Activated naive CD4-positive, alpha-beta T cell treated with anti-CD3 and anti-CD28 coated beads, Interleukin-2, amount 10 ng/mL, durations not matched to agents 7 days and 5 days (primary cell): ENCODE measurements around the gene GRID1.
"Not testable (repeated sequence)": the region's sequence is repeated elsewhere in the genome, so short reads cannot be mapped to it uniquely, and the experiment has no call there.

Source experiments
- CTCF ChIA-PET: fragments of 350-600 bp; sonication (Branson Sonifier 250); formaldehyde crosslinking; loops from one replicate; lab custom pipeline; 2021; ENCODE audit warnings: antibody characterized with exemption; lab: Charles Lee
- DNase-seq: peaks from one replicate; pipeline ENCODE4 v3.0.0-alpha.2; 2020
- H3K27ac Mint-ChIP-seq: one replicate; pipeline ENCODE4 v1.8.0; 2021; ENCODE audit warnings: mild to moderate bottlenecking, moderate library complexity, mixed read lengths
- H3K27me3 Mint-ChIP-seq: one replicate; pipeline ENCODE4 v1.8.0; 2021; ENCODE audit warnings: mild to moderate bottlenecking, mixed read lengths
- H3K36me3 Mint-ChIP-seq: one replicate; pipeline ENCODE4 v1.8.0; 2021; ENCODE audit warnings: mixed read lengths
- H3K4me1 Mint-ChIP-seq: one replicate; pipeline ENCODE4 v1.8.0; 2021; ENCODE audit warnings: mixed read lengths
- H3K4me3 Mint-ChIP-seq: one replicate; pipeline ENCODE4 v1.8.0; 2021; ENCODE audit warnings: mild to moderate bottlenecking, moderate library complexity, mixed read lengths
- H3K9me3 Mint-ChIP-seq: one replicate; pipeline ENCODE4 v1.8.0; 2021; ENCODE audit warnings: mixed read lengths

GRID1 gene

DNA sequence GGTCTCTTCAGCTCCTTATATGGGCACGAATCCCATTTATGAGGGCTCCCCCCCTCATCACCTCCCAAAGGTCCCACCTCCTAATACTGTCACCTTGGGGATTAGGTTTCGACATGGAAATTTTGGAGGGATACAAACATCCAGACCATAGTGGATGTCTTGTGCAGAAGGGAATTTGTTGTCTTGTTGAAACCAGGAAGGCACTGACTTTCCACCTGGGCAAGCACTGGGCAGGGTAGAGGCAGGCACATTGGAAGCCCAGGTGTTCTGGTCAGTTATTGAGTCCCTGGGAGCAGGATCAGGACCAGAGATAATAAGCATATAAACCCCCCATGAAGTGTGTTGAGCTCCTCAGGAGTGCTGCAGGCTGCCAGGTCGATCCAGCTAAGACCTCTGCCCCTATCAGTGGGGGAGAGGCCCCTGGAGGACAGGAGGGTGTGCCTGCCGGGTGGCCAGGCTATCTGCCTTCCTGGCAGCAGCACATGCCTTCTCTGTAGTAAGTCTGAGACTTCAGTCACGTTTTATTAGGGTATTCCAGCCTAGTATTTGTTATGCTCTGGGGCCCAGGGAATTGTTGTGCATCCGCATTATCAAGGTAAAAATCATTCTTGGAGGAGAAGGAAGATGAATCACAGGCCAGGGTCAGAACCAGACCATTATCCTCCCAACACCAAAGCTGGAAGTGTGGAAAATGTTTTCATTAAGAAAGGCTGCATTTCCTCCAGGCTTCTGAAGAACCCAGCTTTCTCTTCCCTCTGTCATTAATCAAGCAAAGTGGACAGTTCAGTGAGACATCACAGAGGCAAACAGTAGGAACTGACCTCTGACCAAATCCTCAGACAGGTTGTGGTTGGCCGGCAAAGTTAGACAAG, 503.1 kb downstream of the GRID1 start:
- no peak overlapping the region for H3K27ac Mint-ChIP-seq
- H3K4me3 Mint-ChIP-seq = no peak overlapping the region
- peaks cover 5% of the 10 kb centered on the region for H3K27me3 Mint-ChIP-seq
- H3K36me3 Mint-ChIP-seq = no peaks in the 10 kb centered on the region
- CTCF ChIA-PET = interaction anchor here (0.6 kb wide), 1 partner anchor 11 kb away, joined by 4 read pairs; no protein-coding TSS in a partner anchor
- no peak for DNase-seq
- H3K4me1 Mint-ChIP-seq = no peaks in the 10 kb centered on the region
- no peaks in the 10 kb centered on the region for H3K9me3 Mint-ChIP-seq

DNA sequence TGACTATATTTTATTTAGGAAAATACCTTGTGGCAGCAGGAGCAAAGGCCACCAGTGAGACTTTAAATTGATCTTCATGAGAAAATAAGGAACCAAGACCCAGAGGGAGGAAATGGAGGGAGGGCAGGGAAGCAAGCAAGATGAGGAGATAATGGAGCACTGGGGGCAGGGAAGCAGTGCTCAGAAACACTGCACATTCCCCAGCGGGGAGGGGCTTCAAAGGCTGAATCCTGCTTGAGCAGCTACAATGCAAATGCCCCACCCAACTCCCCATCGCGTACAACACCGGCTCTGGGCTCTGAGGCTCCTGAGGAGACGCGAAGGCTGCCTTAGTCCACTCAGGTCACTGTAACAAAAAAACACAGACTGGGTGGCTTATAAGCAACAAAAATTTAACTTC, 503.8 kb downstream of the GRID1 start:
- CTCF ChIA-PET = no interaction called here
- no peak for DNase-seq
- Mint-ChIP-seq H3K27ac (no peak overlapping the region), H3K36me3 (no peaks in the 10 kb centered on the region), H3K4me3 (no peak overlapping the region), H3K27me3 (peaks cover 5% of the 10 kb centered on the region), H3K9me3 (no peaks in the 10 kb centered on the region), H3K4me1 (no peaks in the 10 kb centered on the region)

DNA sequence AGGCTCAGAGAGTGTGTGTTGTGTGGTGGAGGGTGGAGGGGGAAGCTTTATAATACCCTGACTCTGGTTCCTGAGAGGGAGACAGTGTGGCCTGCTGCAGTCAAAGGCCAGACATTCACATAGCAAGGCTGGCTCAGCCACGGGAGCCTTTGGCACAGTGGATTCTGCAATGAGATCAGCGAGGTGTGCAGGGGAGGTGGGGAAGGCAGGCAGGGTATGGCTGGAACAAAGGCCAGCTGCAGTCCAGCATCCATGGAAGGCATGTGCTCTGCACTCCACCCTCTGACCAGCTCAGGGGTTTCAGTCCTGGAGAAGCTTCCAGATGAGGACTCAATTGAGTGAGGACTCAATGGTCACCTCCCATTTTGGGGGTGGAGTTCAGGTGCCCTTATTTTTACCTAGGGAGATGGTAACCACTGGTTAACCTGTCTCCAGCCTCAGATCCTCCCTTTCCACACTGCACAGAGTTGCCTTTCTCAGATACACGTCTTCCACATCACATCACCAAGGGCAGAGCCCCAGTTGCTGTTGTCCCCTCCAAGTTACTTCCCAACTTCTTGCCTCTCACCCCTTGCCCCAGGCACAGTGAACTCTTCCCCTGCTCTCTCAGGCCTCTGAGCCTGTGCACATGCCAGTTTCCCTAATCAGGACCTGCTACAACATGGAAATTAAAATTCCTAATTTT, 504.9 kb downstream of the GRID1 start:
- no peaks in the 10 kb centered on the region for H3K9me3 Mint-ChIP-seq
- CTCF ChIA-PET = no interaction called here
- H3K27me3 Mint-ChIP-seq = peaks cover 5% of the 10 kb centered on the region
- DNase-seq = no peak
- H3K4me3 Mint-ChIP-seq = no peak overlapping the region
- no peaks in the 10 kb centered on the region for H3K4me1 Mint-ChIP-seq
- no peak overlapping the region for H3K27ac Mint-ChIP-seq
- no peaks in the 10 kb centered on the region for H3K36me3 Mint-ChIP-seq

DNA sequence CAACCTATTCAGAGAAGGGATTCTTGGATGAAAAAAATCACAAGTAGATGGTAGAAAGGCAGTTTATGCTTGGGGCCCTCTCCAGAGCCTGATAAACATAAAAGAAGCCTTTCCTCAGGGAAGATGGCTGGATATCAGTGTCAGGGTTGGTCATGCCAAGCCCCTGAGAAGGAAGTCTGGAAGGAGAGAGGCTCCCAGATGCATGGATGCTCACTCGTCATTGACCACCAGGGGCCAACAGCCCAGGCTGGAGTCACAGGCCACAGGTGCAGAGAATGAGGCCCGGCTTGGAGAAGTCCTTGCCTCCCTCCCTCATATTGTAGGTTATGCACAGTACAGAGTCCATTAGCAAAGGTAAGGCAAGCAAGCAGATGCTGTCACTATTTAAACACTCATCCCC, 506.7 kb downstream of the GRID1 start:
- no peaks in the 10 kb centered on the region for H3K4me1 Mint-ChIP-seq
- H3K4me3 Mint-ChIP-seq = no peak overlapping the region
- CTCF ChIA-PET = no interaction called here
- H3K27ac Mint-ChIP-seq = no peak overlapping the region
- no peaks in the 10 kb centered on the region for H3K9me3 Mint-ChIP-seq
- no peak for DNase-seq
- H3K36me3 Mint-ChIP-seq = no peaks in the 10 kb centered on the region
- H3K27me3 Mint-ChIP-seq = peaks cover 5% of the 10 kb centered on the region

DNA sequence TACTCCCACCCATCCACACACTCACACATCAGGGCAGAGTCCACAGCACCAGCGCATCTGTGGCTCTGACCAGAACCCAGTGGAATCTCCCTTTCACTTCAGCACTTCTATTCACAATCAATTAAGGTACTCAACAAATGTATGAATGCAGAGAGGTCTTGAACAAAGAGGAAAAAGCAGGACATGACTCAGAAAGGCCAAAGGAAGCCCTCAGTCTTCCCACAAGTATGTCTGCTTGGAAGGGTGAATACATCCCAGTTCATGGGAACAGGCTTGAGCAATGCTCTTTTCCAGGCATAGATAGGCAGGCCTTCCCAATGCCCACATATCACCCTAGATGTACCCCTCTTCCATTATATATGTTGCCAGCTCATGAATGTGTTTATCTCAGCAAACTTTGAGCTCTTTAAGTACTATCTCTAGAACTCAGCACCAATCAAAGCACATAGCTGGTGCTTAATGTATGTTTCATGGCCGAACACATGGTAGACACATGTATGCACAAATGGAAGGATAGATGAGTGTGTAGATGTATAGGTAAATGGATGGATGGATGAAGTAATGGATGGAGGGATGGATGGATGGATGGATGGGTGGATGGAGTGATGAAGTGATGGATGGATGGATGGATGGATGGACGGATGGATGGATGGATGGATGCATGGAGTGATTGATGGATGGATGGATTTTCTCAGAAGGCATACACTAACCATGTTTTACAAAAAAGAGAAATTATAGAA, 507.6 kb downstream of the GRID1 start:
- no peaks in the 10 kb centered on the region for H3K36me3 Mint-ChIP-seq
- no peak overlapping the region for H3K4me3 Mint-ChIP-seq
- CTCF ChIA-PET = no interaction called here

DNA sequence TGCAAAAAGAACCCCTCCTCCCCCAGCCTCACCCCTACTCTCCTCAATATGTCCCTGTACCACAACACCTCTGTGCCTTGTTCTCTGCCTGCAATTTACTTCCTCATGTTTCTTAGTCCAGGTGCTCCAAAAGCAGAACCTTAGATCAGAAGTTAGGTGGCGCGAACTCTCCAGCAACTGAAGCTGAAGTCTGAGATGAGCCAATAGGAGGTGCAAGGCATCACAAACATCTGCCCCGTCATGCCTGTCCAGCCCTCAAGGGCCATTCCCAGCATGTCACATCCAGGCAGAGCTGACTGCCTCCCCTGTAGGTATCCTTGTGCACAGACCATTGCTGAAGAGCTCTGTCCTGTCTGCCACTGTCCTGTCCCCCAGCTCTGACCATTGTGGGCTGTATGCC, 508.8 kb downstream of the GRID1 start:
- DNase-seq = no peak
- no peak overlapping the region for H3K27ac Mint-ChIP-seq
- CTCF ChIA-PET = no interaction called here
- H3K4me1 Mint-ChIP-seq = no peaks in the 10 kb centered on the region
- no peaks in the 10 kb centered on the region for H3K9me3 Mint-ChIP-seq
- H3K27me3 Mint-ChIP-seq = no peaks in the 10 kb centered on the region
- H3K4me3 Mint-ChIP-seq = no peak overlapping the region
- no peaks in the 10 kb centered on the region for H3K36me3 Mint-ChIP-seq

More for the DNA sequence above, 507.6 kb downstream of the GRID1 start:
- Mint-ChIP-seq H3K27ac (no peak overlapping the region), H3K9me3 (no peaks in the 10 kb centered on the region), H3K4me1 (no peaks in the 10 kb centered on the region), H3K27me3 (peaks cover under 1% of the 10 kb centered on the region)
- no peak for DNase-seq

DNA sequence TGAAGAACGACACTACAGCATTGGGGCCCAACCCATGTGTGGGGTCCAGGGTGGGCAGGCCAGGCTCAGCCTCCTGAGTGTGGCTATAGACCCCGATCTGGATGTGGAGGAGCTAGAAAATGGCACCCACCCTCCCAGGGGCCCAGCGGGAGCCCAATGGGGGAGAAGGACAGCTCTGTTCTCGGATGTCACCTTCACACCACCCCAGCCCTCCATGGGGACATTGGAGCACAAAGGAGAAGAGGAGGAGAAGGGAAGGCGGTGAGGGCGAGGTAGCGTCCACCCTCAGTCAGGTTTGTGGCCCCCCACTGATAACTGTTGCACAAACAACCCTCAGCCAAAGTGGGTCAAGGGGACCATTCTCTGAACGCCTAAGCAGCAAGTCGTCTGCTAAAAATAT, 509.3 kb downstream of the GRID1 start:
- Mint-ChIP-seq H3K9me3 (no peaks in the 10 kb centered on the region), H3K4me3 (no peak overlapping the region), H3K36me3 (no peaks in the 10 kb centered on the region), H3K4me1 (no peaks in the 10 kb centered on the region), H3K27me3 (no peaks in the 10 kb centered on the region), H3K27ac (no peak overlapping the region)
- no peak for DNase-seq
- CTCF ChIA-PET = no interaction called here

DNA sequence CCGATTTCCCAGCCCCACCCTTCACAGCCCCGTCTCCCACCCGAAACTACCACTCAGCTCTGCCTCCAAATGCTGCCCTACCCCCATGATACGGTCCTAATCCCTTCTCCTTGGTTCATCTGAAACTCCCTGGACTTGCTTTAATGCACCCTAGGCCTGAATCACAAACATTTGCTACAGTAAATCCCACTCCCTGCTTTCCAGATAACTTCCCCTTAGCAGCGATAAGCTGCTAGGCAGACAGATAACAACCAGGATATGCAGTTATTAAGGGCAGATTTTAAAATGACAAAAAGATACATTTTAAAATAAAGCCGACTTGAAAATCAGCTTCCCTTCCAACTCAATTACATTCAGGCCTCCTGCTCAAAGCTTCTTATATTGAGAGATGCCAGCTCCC, 514.7 kb downstream of the GRID1 start:
- Mint-ChIP-seq H3K4me1 (no peaks in the 10 kb centered on the region), H3K27ac (no peak overlapping the region), H3K4me3 (no peak overlapping the region), H3K36me3 (no peaks in the 10 kb centered on the region), H3K9me3 (no peaks in the 10 kb centered on the region), H3K27me3 (no peaks in the 10 kb centered on the region)
- no peak for DNase-seq
- CTCF ChIA-PET = interaction anchor here (0.8 kb wide), 1 partner anchor 12 kb away, joined by 4 read pairs; no protein-coding TSS in a partner anchor

DNA sequence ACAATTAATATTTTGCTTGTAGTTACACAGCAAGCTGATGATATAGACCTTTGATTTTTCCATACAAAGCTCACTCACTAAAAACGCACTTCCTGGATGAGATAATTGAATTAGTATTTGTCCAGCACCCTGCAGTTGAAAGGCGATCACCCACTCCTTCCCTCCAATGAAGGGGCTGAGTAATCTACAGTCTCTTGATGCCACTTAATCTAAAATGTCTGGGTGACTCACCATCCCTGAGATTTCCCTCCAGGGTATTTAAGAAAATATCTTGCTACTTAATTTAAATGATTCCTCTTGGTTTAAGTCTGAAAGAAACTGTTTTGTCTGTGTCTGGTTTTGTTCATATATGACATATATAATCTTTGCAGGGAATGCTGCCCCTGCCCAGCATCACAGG, 515.3 kb downstream of the GRID1 start:
- CTCF ChIA-PET = no interaction called here
- H3K4me3 Mint-ChIP-seq = no peak overlapping the region
- H3K27me3 Mint-ChIP-seq = no peaks in the 10 kb centered on the region
- no peaks in the 10 kb centered on the region for H3K9me3 Mint-ChIP-seq
- no peak for DNase-seq
- H3K27ac Mint-ChIP-seq = no peak overlapping the region
- no peaks in the 10 kb centered on the region for H3K36me3 Mint-ChIP-seq
- H3K4me1 Mint-ChIP-seq = no peaks in the 10 kb centered on the region

DNA sequence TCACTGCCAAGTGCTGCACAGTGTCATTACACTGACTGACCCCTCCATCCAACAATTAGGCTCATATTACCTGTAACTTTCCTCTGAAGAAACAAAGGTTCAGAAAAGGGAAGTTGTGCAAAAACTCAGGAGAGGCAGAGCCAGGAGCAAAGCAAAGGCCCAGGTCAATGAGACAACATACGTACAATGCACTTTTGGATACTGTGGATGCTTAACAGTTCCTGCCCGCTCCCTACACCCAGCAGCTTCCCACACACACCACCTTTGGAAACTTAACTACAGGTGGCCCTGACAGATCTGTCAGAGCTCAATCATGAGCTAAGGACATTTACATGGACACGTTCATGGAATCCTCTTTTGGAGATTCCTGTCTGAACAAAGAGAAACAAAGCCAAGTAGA, 515.9 kb downstream of the GRID1 start:
- H3K4me3 Mint-ChIP-seq = no peak overlapping the region
- no peaks in the 10 kb centered on the region for H3K27me3 Mint-ChIP-seq
- CTCF ChIA-PET = no interaction called here
- no peaks in the 10 kb centered on the region for H3K36me3 Mint-ChIP-seq
- H3K27ac Mint-ChIP-seq = no peak overlapping the region
- H3K9me3 Mint-ChIP-seq = no peaks in the 10 kb centered on the region
- no peaks in the 10 kb centered on the region for H3K4me1 Mint-ChIP-seq
- DNase-seq = no peak

DNA sequence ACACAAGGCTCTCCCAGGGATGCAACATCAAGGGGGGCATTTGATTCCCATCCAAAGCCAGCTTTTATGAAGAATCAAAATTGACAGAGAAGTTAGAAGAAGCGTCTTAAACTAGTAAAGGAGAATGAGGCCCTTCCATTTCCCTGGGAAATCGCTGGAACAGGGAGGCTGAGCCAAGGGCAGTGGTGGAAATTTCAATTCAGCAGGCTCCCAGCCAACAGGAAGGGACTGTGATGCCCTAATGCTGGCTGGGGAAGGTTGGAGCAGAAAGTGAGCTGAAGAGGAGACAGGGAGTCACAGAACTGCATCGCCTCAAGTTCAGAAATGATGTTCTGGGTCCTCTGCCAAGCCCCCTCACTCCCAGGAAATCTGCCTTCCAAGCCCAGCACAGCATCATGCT, 517.3 kb downstream of the GRID1 start:
- Mint-ChIP-seq H3K4me1 (no peaks in the 10 kb centered on the region), H3K4me3 (no peak overlapping the region), H3K27me3 (no peaks in the 10 kb centered on the region), H3K27ac (no peak overlapping the region), H3K36me3 (no peaks in the 10 kb centered on the region), H3K9me3 (no peaks in the 10 kb centered on the region)
- CTCF ChIA-PET = no interaction called here
- DNase-seq = no peak

DNA sequence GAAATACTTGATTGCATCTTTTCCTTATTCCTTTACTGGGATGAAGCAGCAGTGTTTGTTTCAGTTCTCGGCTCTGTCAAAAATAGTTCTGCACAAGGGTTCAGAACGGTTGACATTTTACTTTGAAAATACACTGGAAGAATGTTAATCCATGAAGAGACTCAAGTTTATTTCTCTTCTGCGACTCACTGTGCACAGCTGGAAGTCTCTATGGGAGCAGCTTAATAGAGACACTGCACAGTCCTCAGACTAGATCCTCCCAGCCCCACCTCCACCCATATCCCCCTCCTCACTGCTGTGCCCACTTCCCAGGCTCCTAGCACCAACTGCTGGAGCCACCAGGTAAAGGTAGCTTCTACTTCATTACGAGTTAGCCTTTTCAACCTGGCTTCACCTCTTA, 517.8 kb downstream of the GRID1 start:
- no peak overlapping the region for H3K4me3 Mint-ChIP-seq
- DNase-seq = no peak
- H3K27me3 Mint-ChIP-seq = no peaks in the 10 kb centered on the region
- H3K36me3 Mint-ChIP-seq = no peaks in the 10 kb centered on the region
- CTCF ChIA-PET = no interaction called here
- H3K9me3 Mint-ChIP-seq = no peaks in the 10 kb centered on the region
- no peak overlapping the region for H3K27ac Mint-ChIP-seq
- H3K4me1 Mint-ChIP-seq = no peaks in the 10 kb centered on the region

DNA sequence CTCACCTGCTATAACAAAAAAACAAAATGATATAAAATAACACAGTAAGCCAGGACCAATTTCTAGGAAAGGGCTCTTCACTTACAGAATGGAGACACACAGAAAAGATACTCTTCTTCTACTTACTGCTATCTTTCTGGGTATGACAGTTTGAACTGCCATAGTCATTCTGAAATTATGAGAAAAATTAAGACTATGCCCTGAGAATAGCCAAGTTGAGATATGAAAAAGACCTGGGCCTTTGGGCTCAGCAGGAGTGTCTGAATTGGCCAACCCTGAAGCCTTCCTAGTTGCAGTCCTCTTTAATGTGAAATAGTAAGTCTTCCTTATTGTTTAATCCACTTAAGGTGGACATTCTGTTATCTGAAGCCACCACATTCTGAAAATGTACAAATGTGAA, 519.5 kb downstream of the GRID1 start:
- Mint-ChIP-seq H3K36me3 (no peaks in the 10 kb centered on the region), H3K27me3 (no peaks in the 10 kb centered on the region), H3K4me3 (no peak overlapping the region), H3K9me3 (no peaks in the 10 kb centered on the region), H3K4me1 (no peaks in the 10 kb centered on the region), H3K27ac (no peak overlapping the region)
- no peak for DNase-seq
- CTCF ChIA-PET = no interaction called here

DNA sequence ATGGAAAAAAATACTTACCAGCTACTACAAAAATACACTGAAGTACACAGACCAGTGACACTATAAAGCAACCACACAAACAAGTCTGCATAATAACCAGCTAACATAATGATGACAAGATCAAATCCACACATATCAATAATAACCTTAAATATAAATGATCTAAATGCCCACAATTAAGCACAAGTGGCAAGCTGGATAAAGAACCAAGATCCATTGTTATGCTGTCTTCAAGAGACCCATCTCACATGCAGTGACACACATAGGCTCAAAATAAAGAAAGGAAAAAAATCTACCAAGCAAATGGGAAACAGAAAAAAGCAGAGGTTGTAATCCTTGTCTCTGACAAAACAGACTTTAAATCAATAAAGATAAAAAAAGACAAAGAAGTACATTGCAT, 527.9 kb downstream of the GRID1 start:
- DNase-seq, H3K36me3 Mint-ChIP-seq, H3K4me3 Mint-ChIP-seq, H3K27ac Mint-ChIP-seq, H3K27me3 Mint-ChIP-seq, CTCF ChIA-PET, H3K4me1 Mint-ChIP-seq: not testable (repeated sequence)
- peaks cover 13% of the 10 kb centered on the region for H3K9me3 Mint-ChIP-seq
